GM12891 (cell line): ENCODE results near the gene MED27.

Source experiments
- POLR2AphosphoS5 ChIP-seq: IDR thresholded peaks from 2 replicates; pipeline ENCODE4 v1.6.1; 2011; ENCODE audit warnings: low read depth, low read length, control low read depth
- POU2F2 ChIP-seq: IDR thresholded peaks from 2 replicates; pipeline ENCODE4 v1.6.1; 2011; ENCODE audit warnings: low read depth, mild to moderate bottlenecking, control low read depth, low read length, moderate library complexity

DNA sequence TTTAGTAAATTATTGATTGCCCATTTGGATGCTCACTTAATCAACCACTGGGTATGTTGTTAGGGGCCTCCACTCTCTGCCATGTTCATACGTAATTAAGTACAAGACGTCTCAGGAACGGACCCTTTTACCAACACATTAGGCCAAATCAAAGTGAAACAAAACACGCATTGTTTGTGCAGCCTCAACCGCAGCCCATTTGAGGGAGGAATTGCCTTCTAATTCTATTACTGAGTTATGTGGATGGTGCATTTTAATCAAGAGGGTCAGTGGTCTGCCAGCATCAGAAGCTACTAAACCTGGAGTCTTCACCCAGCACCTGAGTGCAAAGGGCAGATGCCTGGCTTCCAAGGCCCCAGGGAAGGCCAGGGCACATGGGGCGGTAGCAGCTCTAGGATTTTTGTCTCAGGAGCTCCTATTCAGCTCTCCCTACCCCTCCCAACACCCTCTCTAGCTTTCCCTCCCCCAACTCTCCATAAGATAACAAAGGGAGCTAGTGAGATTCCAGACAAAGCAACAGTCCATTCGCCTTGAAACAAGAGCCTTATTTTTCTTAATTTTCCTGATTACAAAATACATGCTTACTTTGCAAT is 7.9 kb upstream of the MED27 start:
- TF ChIP-seq POU2F2 (no peak), POLR2AphosphoS5 (no peak)
